ENCODE data around the gene CSE1L.
"Not testable (repeated sequence)": the region's sequence is repeated elsewhere in the genome, so short reads cannot be mapped to it uniquely, and the experiment has no call there.

DNA sequence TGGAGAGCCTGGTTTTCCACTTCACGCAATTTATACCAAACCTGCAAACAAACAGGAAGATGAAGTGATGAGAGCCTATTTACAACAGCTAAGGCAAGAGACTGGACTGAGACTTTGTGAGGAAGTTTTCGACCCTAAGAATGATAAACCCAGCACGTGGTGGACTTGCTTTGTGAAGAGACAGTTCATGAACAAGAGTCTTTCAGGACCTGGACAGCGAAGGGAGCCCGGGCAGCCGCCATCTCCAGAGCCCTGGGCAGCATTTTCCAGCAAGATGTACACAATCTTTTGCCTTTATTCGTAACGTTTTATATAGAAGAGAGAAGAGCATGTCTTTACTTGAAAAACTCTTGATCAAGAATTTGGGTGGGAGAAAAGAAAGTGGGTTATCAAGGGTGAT, 88.7 kb downstream of the CSE1L start:
- TF ChIP-seq POLR2AphosphoS5 (IDR thresholded peaks at IDR 0.05); RAD21 (conservative IDR thresholded peaks at IDR 0.05); CTCF (IDR thresholded peaks at IDR 0.05; ENCODE audit: poor library complexity, severe bottlenecking); EZH2 (IDR thresholded peaks at IDR 0.05; ENCODE audit: borderline replicate concordance, insufficient read depth, low read length, poor library complexity, severe bottlenecking); TAF1 (IDR thresholded peaks at IDR 0.05; ENCODE audit: low read depth); SMC3 (conservative IDR thresholded peaks at IDR 0.05; ENCODE audit: poor library complexity); EP300 (conservative IDR thresholded peaks at IDR 0.05; ENCODE audit: poor library complexity, severe bottlenecking); MXI1 (conservative IDR thresholded peaks at IDR 0.05; ENCODE audit: poor library complexity, severe bottlenecking): not testable (repeated sequence)
- TF ChIP-seq, protein P1, sequence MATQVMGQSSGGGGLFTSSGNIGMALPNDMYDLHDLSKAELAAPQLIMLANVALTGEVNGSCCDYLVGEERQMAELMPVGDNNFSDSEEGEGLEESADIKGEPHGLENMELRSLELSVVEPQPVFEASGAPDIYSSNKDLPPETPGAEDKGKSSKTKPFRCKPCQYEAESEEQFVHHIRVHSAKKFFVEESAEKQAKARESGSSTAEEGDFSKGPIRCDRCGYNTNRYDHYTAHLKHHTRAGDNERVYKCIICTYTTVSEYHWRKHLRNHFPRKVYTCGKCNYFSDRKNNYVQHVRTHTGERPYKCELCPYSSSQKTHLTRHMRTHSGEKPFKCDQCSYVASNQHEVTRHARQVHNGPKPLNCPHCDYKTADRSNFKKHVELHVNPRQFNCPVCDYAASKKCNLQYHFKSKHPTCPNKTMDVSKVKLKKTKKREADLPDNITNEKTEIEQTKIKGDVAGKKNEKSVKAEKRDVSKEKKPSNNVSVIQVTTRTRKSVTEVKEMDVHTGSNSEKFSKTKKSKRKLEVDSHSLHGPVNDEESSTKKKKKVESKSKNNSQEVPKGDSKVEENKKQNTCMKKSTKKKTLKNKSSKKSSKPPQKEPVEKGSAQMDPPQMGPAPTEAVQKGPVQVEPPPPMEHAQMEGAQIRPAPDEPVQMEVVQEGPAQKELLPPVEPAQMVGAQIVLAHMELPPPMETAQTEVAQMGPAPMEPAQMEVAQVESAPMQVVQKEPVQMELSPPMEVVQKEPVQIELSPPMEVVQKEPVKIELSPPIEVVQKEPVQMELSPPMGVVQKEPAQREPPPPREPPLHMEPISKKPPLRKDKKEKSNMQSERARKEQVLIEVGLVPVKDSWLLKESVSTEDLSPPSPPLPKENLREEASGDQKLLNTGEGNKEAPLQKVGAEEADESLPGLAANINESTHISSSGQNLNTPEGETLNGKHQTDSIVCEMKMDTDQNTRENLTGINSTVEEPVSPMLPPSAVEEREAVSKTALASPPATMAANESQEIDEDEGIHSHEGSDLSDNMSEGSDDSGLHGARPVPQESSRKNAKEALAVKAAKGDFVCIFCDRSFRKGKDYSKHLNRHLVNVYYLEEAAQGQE (IDR thresholded peaks at IDR 0.05; ENCODE audit: borderline replicate concordance), result not testable (repeated sequence)
